Fibroblast of skin of back (primary cell): ENCODE measurements around the gene OR6C74. TPM values are rescaled to one million over a fixed set of nuclear protein-coding genes. Genes with fewer than 3 reads are reported as not detected.

Experiments
- DNase-seq: peaks from one replicate; pipeline ENCODE4 v3.0.0-alpha.2; 2013
- polyA plus RNA-seq, 2 experiments: library from polyadenylated mRNA; unstranded; fragments of 120-200 nt; gene quantifications; one replicate each; pipeline ENCODE4 v1.2.1, GENCODE V29; 2013; ENCODE audit not compliant: insufficient read length in 2 of 2

The OR6C74 gene
- not detected for polyA plus RNA-seq (2013, experiment 1 of 2; ENCODE audit: insufficient read length)
- polyA plus RNA-seq (2013, experiment 2 of 2; ENCODE audit: insufficient read length): not detected

DNA sequence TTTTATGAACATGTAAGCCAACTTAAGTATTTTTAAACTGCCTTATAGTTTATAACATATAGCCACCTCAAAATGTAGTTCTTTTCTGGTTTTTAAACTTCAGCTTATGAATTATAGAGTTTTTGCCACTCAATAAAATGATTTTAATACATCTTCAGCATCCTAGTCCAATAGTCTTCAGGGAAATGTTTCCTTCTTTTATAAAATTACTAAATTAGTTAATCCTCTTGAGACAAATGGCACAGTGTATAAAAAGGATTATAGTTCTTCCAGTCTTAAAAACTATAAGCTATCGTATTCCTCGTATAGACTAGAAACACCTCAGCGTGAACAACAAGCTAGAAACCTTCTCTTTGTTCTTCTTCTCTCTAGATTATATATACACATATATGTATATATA, at the start of gene OR6C74:
OR6C74 (plus strand) TSS at position 301 of the 400 bp plus-strand sequence. CDS start 2,679 bp downstream, outside the sequence.
- no peak for DNase-seq

DNA sequence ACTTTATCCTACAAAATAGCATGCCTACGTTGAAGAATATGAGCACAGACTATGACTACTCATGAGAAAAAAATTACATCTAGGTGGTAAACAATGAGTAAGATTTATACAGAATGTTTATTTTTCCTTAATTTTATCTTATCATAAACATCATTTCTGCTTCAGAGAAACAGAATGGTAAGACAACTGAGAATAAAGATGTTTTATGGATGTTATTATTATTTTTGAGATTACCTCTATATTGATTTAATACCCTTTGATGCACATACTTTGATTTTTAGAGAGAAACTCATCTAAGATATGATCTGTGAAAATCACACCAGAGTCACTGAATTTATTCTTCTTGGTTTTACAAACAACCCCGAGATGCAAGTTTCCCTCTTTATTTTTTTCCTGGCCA, 23.7 kb upstream of the OR6C74 start, which contains the start of gene OR10A7:
OR10A7 (plus strand) TSS at position 301 of the 400 bp plus-strand sequence; CDS start at position 301, 0 bp downstream.
- no peak for DNase-seq

DNA sequence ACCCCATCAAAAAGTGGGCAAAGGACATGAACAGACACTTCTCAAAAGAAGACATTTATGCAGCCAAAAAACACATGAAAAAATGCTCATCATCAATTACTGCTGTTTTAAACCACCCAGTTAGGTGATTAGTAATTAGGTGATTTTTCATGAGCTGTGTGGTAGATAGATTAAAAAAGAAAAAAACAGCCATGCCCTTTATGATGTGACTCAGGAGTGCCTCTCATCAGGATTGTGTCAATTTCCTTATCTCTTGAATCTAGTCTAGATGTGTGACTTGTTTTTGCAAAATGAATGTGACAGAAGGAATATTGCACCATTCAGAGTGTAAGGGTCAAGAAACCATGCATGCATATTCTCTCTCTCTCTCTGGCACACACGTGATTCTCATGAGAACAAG, 17.9 kb upstream of the OR6C74 start:
- DNase-seq: no peak

DNA sequence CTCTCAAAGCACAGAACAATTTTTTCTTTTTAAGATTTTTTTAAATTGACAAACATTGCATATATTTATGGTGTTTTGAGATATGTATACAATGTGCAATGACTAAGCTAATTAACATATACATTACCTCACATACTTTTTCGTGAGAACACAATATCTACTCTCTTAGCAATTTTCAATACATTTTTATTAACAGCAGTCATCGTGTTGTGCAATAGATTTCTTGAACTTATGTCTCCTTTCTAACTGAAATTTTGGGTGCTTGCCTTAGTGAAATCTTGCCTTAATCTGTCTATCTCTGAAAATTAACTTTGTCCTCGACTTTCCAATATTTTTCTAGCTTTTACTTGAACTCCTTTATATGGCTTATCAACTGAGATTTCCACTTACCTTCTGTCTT, 16.8 kb upstream of the OR6C74 start:
- DNase-seq: no peak

DNA sequence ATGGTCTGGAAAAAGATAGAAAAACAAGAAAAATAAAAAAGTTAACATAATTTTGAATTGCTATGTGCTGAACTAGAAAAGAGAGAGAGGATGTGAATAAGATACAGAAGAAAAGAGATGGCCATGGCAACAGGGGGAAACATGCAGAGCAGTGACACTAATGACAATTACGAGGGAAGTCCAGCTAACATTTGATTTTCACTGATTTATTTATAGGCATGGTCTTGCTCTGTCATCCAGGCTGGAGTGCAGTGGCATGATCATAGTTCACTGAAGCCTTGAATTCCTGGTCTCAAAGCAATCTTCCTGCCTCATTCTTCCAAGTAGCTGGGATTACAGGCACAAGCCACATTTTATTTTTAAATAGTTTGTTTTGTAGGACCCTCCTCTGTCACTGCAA, 1.8 kb downstream of the OR6C74 start:
- no peak for DNase-seq

DNA sequence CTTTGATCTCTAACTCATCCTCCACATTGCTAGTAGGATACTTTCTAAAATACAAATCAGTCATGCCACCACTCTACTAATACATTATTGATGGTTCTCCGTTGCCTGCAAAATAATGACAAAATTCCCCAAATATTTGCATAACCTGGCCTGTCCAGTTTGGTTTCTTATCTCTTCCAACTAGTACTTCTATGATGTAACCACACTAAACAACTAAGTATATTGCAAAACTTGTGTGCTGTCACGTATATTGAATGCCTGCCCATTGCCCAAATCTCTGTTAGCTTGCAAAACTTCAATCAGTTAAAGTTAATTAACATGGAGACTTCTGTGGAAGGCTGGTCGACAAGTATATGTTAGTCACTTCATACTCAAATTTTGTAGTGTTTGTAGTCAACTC, 6.5 kb downstream of the OR6C74 start:
- DNase-seq: no peak

DNA sequence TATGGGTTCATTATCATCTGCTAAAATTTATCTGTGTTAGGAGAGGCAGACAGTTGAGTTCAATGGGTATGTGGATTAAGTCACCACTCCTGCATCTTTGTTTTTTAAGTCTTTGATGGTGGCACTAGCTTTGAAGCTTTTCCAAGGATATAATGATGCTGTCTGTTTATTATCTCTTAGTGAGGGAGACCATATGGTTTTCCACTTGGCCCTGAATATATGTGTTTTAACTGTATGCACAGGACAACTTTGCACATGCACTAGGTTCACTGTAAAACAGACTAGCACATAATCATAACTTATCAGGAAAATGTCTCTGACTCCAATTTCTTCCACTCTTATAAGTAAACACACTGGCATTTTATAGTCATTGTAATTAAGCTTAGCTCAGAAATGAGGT, 8.9 kb downstream of the OR6C74 start:
- no peak for DNase-seq

DNA sequence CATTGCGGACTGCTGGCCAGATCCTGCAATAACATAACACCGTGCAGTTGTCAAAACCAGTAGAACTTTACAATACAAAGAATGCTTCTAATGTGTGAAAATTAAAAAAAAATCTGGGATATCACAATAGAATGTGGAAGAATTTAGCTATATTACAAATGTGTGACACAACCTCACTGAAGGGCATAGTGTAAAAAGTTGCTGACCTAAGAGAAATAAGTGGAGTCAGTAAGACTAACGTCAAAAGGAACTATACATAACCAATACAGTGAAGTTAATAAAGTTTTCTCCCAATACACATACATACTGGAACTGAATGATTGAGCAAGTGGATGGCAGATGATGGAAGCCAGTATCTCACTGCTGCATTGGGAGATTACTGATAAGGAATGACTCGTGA, 12.4 kb downstream of the OR6C74 start:
- no peak for DNase-seq

DNA sequence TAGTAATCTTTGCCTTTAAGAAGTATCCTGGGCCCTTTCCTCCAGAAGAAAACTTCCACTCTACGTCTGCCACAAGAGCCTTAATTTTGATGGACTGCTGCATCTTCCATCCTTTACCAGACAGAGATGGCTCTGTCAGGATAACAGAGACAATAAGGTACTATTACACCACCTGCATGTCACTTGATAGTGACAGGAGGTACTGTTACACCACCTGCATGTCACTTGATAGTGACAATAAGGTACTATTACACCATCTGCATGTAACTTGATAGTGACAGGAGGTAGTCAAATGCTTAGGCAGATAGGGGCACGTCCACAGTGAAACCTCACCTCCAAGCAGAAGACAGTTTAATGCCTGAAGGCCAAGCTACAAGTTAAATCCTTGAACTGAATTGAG, 13.9 kb downstream of the OR6C74 start:
- DNase-seq: no peak

DNA sequence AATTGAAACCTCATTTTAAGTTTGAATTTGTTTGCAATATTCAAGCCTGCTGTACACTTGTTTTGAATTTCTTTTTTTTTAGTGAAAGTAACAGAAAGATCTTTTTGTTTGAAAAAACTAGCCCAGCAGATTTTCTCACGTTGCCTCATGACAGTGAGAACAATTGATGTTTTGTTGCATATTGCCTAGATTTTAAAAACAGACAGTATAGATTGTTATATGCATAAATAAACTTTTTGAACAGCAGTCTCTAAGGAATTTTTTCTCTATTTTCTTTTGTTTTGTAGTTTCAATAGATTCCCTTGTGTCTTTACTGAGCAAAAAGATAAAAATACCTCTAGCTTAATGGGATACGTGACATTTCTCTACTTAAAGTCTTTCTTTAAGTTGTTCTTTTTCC, 36.6 kb downstream of the OR6C74 start:
- DNase-seq: no peak

DNA sequence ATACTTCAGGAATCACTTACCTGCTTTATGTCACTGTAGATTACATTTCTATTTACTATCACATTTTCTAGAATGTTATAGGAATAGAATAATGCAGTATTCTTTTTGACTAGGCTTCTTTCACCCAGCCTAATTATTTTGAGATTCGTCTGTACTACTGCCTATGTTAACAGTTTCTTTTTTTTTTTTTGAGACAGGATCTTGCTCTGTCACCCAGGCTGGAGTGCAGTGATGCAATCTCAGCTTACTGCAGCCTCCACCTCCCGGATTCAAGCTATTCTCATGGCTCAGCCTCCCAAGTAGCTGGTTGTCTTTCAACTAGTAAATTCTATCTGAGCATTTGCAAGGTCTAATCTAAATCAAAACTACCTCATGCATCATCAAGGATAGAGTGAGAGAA, 45.6 kb downstream of the OR6C74 start:
- DNase-seq: no peak
